Endometrium (tissue), 2 donors: ENCODE results near the gene NEGR1.

Experiments
- FAIRE-seq: peaks from 2 replicates; lab custom pipeline; 2012; peaks lifted over from hg19 to GRCh38; lab: Jason Lieb, UNC
- donor health status: control.
- donor health status: control.

The NEGR1 gene

GRCh38 chr1:71561206-71561605, 721.1 kb downstream of the NEGR1 start:
- FAIRE-seq = no peak

- no peak for FAIRE-seq
Measured at GRCh38 chr1:71559880-71560279, 722.5 kb downstream of the NEGR1 start.

- no peak for FAIRE-seq
Measured at GRCh38 chr1:71557138-71557537, 725.2 kb downstream of the NEGR1 start.

DNA sequence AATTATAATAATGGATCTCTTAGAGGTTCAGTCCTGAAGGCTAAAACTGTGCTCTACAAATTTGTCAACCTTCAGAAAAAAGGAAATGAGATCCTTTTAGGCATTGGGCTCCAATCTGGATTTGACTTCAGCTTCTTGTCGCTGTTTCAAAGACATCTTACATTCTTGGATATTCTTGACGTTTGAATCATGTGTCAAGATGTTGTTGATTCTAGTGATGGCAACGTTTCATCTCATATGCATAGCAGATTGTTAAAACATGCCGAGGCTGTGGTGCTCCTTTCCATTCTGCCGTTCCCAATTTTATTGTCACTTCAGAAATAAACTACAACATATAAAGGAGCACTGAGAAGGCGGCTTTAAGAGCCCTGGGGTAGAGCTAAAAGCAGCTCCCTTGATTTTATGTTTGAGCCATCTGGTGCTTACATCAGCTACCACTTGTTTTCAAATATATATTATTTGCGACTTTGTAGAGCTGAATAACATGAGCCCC, 733.9 kb downstream of the NEGR1 start:
- no peak for FAIRE-seq

GRCh38 chr1:71542155-71542554, 740.2 kb downstream of the NEGR1 start:
- no peak for FAIRE-seq

DNA sequence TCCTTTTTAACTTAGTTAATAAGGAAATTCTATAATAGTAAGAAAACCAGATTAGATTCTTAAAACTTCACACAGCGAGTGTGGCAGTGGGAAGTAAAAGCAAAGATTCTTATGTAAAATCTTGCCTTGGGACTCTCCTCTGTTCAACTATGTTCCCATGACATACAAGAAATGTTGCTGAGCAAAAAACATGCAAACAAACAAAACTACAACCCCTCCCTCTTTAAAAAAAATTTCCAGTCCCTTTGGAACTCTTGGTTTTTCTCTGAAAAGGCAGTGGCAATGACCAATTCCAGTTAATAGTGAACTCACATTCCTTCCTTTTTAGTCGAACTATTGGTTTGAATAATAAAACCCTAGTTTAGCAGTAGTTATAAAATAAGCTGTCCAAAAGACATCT, 748.4 kb downstream of the NEGR1 start:
- no peak for FAIRE-seq

DNA sequence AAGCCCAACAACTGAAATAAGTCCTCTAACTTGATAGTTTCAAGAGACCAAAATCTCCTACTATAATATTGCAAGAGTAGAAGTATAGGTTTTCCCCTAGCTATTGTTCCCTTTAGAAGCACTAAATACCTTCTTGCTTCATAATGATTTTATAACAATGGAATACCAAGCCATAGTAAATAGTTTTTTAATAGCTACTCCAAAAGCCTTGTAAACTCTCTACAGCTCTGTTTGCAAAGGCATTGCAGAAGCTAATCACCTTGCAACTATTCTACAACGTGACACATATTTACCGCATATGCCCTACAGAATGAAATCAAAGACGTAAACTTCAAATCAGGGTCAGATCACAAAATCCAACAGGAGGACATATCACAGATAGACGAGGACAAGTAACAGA, 750.0 kb downstream of the NEGR1 start:
- no peak for FAIRE-seq

- FAIRE-seq = no peak
Measured at GRCh38 chr1:71526824-71527223, 755.5 kb downstream of the NEGR1 start.

GRCh38 chr1:71522721-71523120, 759.6 kb downstream of the NEGR1 start:
- no peak for FAIRE-seq

DNA sequence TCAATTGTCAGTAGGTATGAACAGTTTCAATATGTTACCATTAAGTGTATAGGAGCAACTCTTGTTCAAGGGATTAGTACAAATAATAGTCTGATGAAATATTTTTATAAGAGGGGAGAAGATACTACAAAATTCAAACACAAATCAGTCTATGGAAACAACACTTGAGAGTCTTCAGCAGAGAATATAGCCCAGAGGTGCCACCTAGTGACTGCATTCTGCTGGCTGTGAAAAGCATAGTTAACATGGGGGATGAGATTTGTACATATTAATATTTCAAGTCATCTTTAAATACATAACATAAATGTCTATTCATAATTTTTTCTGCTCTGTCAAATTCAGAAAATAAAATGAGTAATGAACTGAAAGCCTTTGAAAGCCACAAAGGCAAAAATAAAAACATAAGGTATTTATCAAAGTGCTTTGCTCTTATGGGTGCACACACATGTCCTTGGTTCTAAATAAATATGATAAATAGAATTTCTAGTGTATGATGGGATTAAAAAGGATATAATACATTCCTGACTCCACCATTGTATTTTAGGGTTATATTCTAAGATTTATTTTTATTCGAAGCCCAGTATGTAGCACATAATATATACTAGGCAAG, 760.6 kb downstream of the NEGR1 start:
- FAIRE-seq = peak; percentile 89

DNA sequence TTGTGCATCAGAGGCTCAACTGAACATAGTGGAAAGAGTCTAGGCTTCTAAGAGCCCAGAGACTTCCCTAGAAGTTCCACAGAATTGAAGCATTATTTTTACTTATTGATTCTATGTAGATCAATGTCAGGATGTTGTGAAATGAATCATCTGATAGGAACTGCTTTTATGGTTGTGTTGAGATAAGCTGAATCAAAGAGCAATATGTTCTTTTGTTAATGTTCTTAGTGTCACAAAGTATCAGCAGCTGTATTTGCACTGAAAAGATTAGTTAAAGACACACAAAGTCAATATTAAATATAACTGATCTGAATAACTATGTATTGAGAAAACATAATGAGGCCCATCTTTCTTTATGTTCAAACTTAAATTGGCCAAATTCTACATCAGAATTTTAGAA, 770.8 kb downstream of the NEGR1 start:
- no peak for FAIRE-seq

DNA sequence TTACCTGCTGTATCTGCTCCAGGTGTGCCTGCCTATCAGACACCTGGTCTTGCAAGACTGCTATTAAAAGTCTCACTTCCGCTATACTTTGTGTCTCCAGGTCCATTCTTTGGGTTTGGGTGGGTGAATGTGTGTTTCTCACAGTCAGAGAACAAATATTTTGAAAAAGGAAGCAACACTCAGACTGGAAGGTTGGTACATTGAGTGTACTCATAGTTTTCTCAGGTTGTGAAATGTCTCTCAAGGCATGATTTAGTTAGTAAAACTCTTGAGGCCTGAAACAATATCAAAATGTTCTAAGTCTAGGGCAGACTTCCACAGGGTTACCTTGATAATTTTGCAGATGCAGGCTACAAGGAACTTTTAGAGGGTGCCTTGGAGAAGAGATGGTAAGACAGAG, 771.6 kb downstream of the NEGR1 start:
- no peak for FAIRE-seq

- no peak for FAIRE-seq
Measured at GRCh38 chr1:71509051-71509595, 773.2 kb downstream of the NEGR1 start.

GRCh38 chr1:71502006-71502405, 780.3 kb downstream of the NEGR1 start:
- FAIRE-seq = no peak

DNA sequence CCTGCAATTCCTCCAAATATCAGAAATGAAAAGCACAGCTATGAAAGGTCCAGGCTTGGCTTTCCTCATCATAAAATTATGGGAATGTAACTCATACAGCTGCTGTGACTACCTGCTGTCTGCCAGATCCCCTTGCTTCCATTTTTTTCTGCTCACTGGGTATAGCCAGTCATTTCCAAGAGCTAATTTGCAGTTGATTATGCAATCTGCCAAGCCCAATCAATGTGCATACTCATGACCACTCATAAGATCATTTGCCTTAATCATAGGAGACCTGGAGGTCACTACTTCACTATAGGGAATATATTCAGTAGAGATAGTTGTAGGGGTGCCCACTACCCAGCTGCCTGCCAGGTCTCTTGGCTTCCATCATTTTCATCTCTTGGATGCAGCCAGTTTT, 783.8 kb downstream of the NEGR1 start:
- FAIRE-seq = no peak

- FAIRE-seq = no peak
Measured at GRCh38 chr1:71494163-71494562, 788.2 kb downstream of the NEGR1 start.

- no peak for FAIRE-seq
Measured at GRCh38 chr1:71492298-71493041, 789.9 kb downstream of the NEGR1 start.

- FAIRE-seq = no peak
Measured at GRCh38 chr1:71490432-71490831, 791.9 kb downstream of the NEGR1 start.

- no peak for FAIRE-seq
Measured at GRCh38 chr1:71488555-71489252, 793.6 kb downstream of the NEGR1 start.

- FAIRE-seq = no peak
Measured at GRCh38 chr1:71473331-71473730, 809.0 kb downstream of the NEGR1 start.

- no peak for FAIRE-seq
Measured at GRCh38 chr1:71465093-71465492, 817.2 kb downstream of the NEGR1 start.

DNA sequence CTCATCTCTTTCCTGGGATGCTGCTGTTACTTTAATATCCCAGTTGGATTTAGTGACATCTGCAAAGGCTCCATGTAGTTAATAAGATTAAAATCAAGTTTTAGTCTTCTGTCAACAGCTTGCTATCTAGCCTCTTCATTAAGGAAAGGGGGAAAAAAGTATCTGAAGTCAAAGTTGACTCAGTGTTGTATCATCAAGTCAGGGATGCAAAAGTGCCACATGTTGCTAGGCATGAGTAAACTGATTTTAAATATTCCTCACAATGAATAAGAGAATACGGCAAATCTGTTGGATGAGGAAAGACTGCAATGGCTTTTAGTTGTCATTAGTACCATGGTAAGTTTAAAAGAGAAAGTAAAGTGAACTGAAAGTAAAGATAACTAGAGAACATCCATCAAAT, 818.3 kb downstream of the NEGR1 start:
- FAIRE-seq = no peak

DNA sequence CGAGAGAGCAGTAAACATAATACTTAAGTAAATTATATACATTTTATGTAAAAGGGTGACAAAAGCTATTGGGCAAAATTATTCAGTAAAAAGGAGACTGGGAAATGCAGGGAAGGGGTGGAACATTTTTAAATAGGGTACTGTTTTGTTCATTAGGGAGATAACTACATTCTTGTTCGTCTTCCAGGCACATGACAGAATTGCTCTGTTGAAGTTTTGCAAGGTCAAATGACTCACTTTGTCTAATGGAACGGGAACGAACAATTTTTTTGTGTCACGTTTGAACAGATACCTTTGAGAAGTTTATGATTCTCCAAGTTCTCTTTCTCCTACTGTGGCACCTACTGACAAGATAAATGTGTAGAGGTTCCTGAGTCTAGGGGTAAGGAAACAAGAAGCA, 819.2 kb downstream of the NEGR1 start:
- FAIRE-seq = no peak
